Muscle layer of duodenum (tissue), 2 donors: ENCODE data around the gene FARP1.
"Not testable (repeated sequence)": the region's sequence is repeated elsewhere in the genome, so short reads cannot be mapped to it uniquely, and the experiment has no call there.

ENCODE experiments used
- H3K27ac ChIP-seq: one replicate; pipeline ENCODE4 v1.7.0; 2013; ENCODE audit warnings: mild to moderate bottlenecking, low read length
- H3K27me3 ChIP-seq: one replicate; pipeline ENCODE4 v1.7.0; 2013; ENCODE audit warnings: low read depth, mild to moderate bottlenecking, control low read depth, low read length
- H3K36me3 ChIP-seq, 2 donors: one replicate each; pipeline ENCODE4 v1.7.0; 2013; ENCODE audit warnings: low read length in 2 of 2, control low read depth in 1 of 2, mild to moderate bottlenecking in 1 of 2; ENCODE audit not compliant: insufficient read depth in 2 of 2, control insufficient read depth in 1 of 2
- H3K4me1 ChIP-seq, 2 donors: one replicate each; pipeline ENCODE4 v1.7.0; 2013; ENCODE audit warnings: low read length in 2 of 2, mild to moderate bottlenecking in 2 of 2, control low read depth in 1 of 2, moderate library complexity in 1 of 2; ENCODE audit not compliant: insufficient read depth in 2 of 2, control insufficient read depth in 1 of 2
- H3K4me3 ChIP-seq, 2 donors: one replicate each; pipeline ENCODE4 v1.7.0; 2013; ENCODE audit warnings: low read length in 2 of 2, low read depth in 1 of 2, mild to moderate bottlenecking in 1 of 2
- H3K9me3 ChIP-seq, 2 donors: one replicate each; pipeline ENCODE4 v1.7.0; 2013; ENCODE audit warnings: low read length in 2 of 2, control low read depth in 1 of 2, mild to moderate bottlenecking in 1 of 2; ENCODE audit not compliant: control insufficient read depth in 1 of 2
- donor health status: healthy.

Gene FARP1

GRCh38 chr13:98220271-98220791 lies 77.4 kb downstream of the FARP1 start:
- Histone ChIP-seq H3K4me1 (no peaks in the 10 kb centered on the region), H3K4me3 (no peak overlapping the region), H3K27me3 (no peaks in the 10 kb centered on the region), H3K9me3 (no peaks in the 10 kb centered on the region), H3K27ac (no peak overlapping the region), H3K36me3 (peaks cover 0 to 4% of the 10 kb centered on the region in 2 donors)

DNA sequence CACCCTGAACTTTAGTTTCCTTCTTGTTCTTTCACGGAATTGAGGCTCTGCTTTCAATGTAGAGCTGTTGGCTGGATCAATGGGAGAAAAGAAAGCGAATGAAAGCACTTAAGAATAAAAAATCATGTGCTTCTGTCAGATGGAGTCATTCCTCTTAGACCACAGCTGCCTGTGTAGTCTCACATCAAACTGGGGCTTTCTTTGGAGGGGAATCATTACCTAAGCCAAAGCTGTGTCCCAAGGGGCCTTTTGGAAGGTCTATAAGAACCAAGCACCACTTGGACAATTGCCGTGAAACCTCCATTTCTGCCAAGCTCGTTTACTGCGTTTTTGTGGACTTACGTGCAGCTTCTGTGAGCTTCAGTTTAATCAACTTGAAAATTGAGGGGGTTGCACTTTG lies 78.3 kb downstream of the FARP1 start:
- Histone ChIP-seq H3K4me1 (no peaks in the 10 kb centered on the region), H3K9me3 (no peaks in the 10 kb centered on the region), H3K4me3 (no peak overlapping the region), H3K27me3 (no peaks in the 10 kb centered on the region), H3K27ac (no peak overlapping the region), H3K36me3 (peaks cover 0 to 4% of the 10 kb centered on the region in 2 donors)

- Histone ChIP-seq H3K27me3 (no peaks in the 10 kb centered on the region), H3K9me3 (no peaks in the 10 kb centered on the region), H3K36me3 (peaks cover 0 to 4% of the 10 kb centered on the region in 2 donors), H3K4me3 (no peak overlapping the region), H3K27ac (no peak overlapping the region), H3K4me1 (no peaks in the 10 kb centered on the region)
Observed at GRCh38 chr13:98222081-98222554, 79.2 kb downstream of the FARP1 start.

DNA sequence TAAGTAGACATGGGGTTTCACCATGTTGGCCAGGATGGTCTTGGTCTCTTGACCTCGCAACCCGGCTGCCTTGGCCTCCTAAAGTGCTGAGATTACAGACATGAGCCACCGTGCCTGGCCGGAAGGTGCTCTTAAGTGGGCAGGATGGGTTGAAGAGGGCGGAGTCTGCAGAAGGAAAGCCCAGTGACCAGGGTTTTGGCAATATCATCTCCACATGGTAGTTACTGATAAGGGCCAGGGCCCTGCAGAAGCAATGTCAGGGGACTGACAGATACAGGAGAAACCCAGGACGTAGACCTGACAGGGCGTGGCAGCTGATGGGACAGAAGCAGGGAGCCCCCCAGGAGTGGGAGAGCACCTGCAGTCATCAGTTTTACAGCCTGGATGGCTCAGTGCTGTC lies 79.9 kb downstream of the FARP1 start:
- H3K36me3 ChIP-seq: no peaks in the 10 kb centered on the region
- H3K27ac ChIP-seq: no peak overlapping the region
- no peaks in the 10 kb centered on the region for H3K4me1 ChIP-seq
- H3K27me3 ChIP-seq: no peaks in the 10 kb centered on the region
- no peak overlapping the region for H3K4me3 ChIP-seq
- H3K9me3 ChIP-seq: no peaks in the 10 kb centered on the region

DNA sequence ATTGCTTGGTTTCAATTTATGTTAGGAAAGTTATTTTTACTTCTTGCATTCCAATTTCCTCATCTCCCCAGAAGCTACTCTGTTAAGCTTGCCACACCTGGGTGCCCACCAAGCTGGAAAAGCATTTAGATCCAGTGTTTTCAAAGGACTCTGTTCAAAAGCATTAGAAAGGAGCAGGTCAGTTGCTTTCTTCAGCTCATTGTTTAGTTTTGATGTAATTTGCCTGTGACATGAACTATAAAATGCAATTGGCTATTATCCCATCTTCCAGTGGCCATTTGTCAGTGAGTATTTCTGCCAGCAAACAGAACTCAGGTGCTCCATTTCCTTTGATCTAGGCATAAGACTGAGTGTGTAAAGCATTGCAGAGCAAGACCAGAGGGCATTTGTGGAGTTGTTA lies 80.8 kb downstream of the FARP1 start:
- Histone ChIP-seq H3K4me3 (no peak overlapping the region), H3K27ac (no peak overlapping the region)

GRCh38 chr13:98224557-98224956 lies 81.7 kb downstream of the FARP1 start:
- H3K4me1 ChIP-seq: no peaks in the 10 kb centered on the region
- no peaks in the 10 kb centered on the region for H3K36me3 ChIP-seq
- no peaks in the 10 kb centered on the region for H3K9me3 ChIP-seq
- H3K27me3 ChIP-seq: no peaks in the 10 kb centered on the region
- no peak overlapping the region for H3K4me3 ChIP-seq
- H3K27ac ChIP-seq: no peak overlapping the region

More for the DNA sequence above, 80.8 kb downstream of the FARP1 start:
- Histone ChIP-seq H3K36me3 (no peaks in the 10 kb centered on the region), H3K9me3 (no peaks in the 10 kb centered on the region), H3K4me1 (no peaks in the 10 kb centered on the region), H3K27me3 (no peaks in the 10 kb centered on the region)

- Histone ChIP-seq H3K4me3 (no peak overlapping the region), H3K4me1 (no peaks in the 10 kb centered on the region), H3K27ac (no peak overlapping the region), H3K9me3 (no peaks in the 10 kb centered on the region), H3K36me3 (no peaks in the 10 kb centered on the region), H3K27me3 (no peaks in the 10 kb centered on the region)
Observed at GRCh38 chr13:98225036-98225940, 82.4 kb downstream of the FARP1 start.

GRCh38 chr13:98226496-98226895 lies 83.6 kb downstream of the FARP1 start:
- Histone ChIP-seq H3K36me3 (no peaks in the 10 kb centered on the region), H3K27ac (no peak overlapping the region), H3K4me1 (no peaks in the 10 kb centered on the region), H3K27me3 (no peaks in the 10 kb centered on the region), H3K4me3 (no peak overlapping the region), H3K9me3 (no peaks in the 10 kb centered on the region)

- H3K4me3 ChIP-seq: no peak overlapping the region
Observed at GRCh38 chr13:98228661-98229341, 85.9 kb downstream of the FARP1 start.

DNA sequence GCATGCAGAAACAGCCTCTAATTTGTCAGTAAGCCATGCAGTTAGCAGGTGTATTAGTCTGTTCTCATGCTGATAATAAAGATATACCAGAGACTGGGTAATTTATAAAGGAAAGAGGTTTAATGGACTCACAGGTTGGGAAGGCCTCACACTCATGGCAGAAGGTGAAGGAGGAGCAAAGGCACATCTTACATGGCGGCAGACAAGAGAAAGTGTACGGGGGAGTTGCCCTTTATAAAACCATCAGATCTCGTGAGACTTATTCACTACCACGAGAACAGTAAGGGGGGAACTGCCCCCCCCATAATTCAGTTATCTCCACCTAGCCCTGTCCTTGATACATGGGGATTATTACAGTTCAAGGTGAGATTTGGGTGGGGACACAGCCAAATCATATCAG lies 87.9 kb downstream of the FARP1 start:
- H3K4me3 ChIP-seq, H3K36me3 ChIP-seq, H3K27me3 ChIP-seq, H3K4me1 ChIP-seq, H3K27ac ChIP-seq, H3K9me3 ChIP-seq: not testable (repeated sequence)

More at GRCh38 chr13:98228661-98229341, 85.9 kb downstream of the FARP1 start:
- Histone ChIP-seq H3K9me3 (no peaks in the 10 kb centered on the region), H3K27me3 (no peaks in the 10 kb centered on the region), H3K4me1 (no peaks in the 10 kb centered on the region), H3K36me3 (no peaks in the 10 kb centered on the region), H3K27ac (no peak overlapping the region)

DNA sequence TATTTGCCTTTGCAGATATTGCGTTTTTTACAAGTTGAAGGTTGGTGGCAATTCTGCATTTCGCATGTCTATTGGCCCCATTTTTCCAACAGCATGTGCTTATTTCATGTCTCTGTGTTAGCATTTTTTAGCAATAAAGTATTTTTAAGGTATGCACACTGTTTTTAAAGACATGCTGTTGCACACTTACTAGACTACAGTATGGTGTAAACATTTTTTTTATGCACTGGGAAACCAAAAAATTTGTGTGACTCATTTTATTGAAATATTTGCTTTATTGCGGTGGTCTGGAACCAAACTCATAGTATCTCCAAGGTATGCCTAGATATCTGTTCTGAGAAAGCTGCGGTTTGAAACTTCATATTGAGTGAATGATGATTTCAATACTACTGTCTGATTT lies 89.6 kb downstream of the FARP1 start:
- H3K4me1 ChIP-seq: no peaks in the 10 kb centered on the region
- no peaks in the 10 kb centered on the region for H3K36me3 ChIP-seq
- H3K9me3 ChIP-seq: no peaks in the 10 kb centered on the region
- H3K4me3 ChIP-seq: no peak overlapping the region
- no peaks in the 10 kb centered on the region for H3K27me3 ChIP-seq
- no peak overlapping the region for H3K27ac ChIP-seq
